GM18951 (cell line): Measurements from ENCODE around the gene ADH5.
"Not testable (repeated sequence)": the region's sequence is repeated elsewhere in the genome, so short reads cannot be mapped to it uniquely, and the experiment has no call there.

Experiments
- POLR2A ChIP-seq: IDR thresholded peaks from 4 replicates; pipeline ENCODE4 v1.6.1; 2011; ENCODE audit warnings: mild to moderate bottlenecking; ENCODE audit not compliant: insufficient read length, insufficient read depth; ENCODE audit errors: extremely low read depth
- in situ Hi-C: fragments of 300-500 bp; cut with MboI; formaldehyde crosslinking; loops from one replicate; pipeline ENCODE4 v1.12.0; 2022; ENCODE audit warnings: low sequenced_read_pairs, mixed read lengths, inconsistent platforms; ENCODE audit not compliant: unreplicated experiment

The ADH5 gene

DNA sequence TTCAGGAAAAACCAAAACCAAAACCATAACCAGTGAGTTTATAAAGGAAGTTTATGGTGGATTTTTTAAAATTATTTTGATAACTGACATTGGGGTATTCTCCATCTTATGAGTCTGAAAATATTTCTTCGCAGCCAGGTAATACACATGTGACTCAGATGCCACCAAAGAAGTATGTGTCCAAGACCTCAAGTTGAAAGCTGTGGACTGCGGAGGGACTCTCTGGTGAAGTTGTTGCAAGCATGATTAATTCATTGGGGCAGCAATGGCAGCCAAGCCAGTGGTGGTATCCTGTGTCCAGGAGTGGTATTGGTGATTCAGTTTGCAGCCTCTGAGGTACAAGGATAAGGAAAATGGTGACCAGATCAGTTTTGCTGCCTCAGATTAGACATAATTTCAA, 14.0 kb upstream of the ADH5 start:
- in situ Hi-C loops = no loop called here
- no peak for TF ChIP-seq POLR2A

- in situ Hi-C loops = no loop called here
- TF ChIP-seq POLR2A = no peak
Observed at GRCh38 chr4:99100876-99101275, 12.3 kb upstream of the ADH5 start.

GRCh38 chr4:99099814-99100213, 11.2 kb upstream of the ADH5 start:
- in situ Hi-C loops = not testable (repeated sequence)

DNA sequence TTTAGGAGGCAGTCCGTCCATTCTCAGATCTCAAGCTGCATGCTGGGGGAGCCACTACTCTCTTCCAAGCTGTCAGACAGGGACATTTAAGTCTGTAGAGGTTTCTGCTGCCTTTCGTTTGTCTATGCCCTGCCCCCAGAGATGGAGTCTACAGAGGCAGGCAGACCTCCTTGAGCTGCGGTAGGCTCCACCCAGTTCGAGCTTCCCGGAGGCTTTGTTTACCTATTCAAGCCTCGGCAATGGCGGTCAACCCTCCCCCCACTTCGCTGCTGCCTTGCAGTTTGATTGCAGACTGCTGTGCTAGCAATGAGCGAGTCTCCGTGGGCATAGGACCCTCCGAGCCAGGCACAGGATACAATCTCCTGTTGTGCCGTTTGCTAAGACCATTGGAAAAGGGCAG, 10.7 kb upstream of the ADH5 start:
- TF ChIP-seq POLR2A = no peak
- in situ Hi-C loops = no loop called here

GRCh38 chr4:99091841-99092240, 3.3 kb upstream of the ADH5 start:
- in situ Hi-C loops = not testable (repeated sequence)

- in situ Hi-C loops = no loop called here
- TF ChIP-seq POLR2A = no peak
Observed at GRCh38 chr4:99091216-99091575, 2.6 kb upstream of the ADH5 start.

DNA sequence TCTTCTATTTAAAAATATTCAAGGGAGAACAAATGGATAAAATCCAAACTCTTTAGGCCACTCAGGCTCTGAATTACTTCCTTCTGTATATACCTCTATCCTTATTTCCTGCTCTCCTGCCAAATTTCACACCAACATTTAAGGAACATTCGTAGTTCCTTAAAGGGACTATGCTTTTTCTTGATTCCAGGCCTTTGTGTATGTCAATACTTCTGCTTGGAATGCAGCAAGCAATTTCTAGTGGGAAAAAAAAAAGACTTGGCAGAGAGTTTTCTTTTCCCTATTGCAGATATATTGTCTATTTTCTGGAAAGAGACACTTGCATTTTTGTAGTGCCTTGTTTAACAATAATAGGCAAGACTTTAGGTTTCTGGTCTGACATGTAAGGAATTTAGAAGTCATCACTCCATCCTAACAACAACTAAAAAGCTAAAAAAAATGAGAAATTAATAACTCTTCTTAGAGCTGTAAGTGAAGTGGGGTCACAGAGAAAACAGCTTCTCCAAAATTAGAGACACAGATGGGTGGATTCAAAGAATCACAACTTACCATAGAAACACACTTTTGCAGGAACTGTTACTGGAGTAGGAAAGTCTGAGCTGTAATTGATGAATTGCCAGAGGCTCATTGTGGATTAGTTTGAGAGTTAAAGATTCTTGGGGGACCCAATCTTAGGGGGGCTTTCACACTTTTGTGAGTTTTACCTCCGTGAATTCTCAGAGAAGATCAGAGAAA, 2.1 kb upstream of the ADH5 start:
- in situ Hi-C loops = no loop called here
- no peak for TF ChIP-seq POLR2A

DNA sequence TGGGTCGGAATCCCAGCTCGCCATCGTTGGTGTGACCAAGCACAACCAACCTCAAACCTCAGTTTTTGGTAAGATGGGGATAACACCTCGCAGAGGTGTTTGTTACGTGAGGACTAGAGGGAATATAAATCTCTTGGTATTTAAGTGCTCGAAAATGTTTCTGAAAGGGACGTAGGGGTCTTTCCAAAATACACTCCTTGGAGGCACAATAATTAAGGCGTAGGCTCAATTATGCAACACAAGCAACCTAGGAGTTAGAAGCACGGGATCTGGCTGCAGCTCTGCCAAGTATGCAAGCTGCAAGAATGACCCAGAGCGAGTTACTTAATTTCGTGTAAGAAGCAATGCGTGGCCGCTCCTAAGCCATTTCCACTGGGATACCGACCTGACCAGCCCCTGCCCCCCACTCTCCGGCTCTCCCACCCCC, 552 bp downstream of the ADH5 start:
- in situ Hi-C loops = no loop called here
- TF ChIP-seq POLR2A = no peak

GRCh38 chr4:99084595-99084994, 4.0 kb downstream of the ADH5 start:
- in situ Hi-C loops = no loop called here
- TF ChIP-seq POLR2A = no peak

GRCh38 chr4:99082192-99082591, 6.4 kb downstream of the ADH5 start:
- in situ Hi-C loops = no loop called here
- TF ChIP-seq POLR2A = no peak

GRCh38 chr4:99080869-99081268, 7.7 kb downstream of the ADH5 start:
- in situ Hi-C loops = not testable (repeated sequence)

- in situ Hi-C loops = no loop called here
- no peak for TF ChIP-seq POLR2A
Observed at GRCh38 chr4:99079625-99080295, 8.8 kb downstream of the ADH5 start.

DNA sequence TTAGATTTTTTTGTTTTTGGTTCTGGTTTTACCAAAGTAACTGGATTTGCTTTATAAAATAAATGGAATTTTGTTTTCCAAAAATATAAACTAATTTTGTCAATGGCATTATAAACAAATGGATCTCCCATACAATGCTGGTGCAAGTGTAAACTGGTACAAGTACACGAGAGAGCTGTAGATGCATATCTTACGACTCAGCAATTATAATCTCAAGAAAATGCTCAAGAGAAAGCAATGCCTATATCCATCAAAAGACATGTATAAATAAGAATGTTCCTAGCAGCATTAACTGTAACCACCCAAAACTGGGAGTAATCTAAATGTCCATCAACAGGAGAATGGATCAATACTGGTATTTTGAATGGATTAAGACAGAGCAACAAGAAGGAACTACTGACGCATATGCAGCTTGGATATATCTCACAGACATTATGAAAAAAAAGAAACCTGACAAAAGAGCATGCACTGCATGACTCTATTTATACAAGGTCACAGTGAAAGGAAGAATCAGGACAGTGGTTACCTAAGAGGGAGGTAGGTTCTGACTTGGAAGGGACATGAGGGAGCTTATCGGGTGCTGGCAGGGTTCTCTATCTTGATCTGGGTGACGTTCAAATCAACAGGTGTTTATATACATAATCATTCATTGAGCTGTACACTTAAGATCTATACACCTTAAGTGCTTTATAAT, 9.5 kb downstream of the ADH5 start:
- in situ Hi-C loops = no loop called here
- no peak for TF ChIP-seq POLR2A

GRCh38 chr4:99078336-99078735, 10.3 kb downstream of the ADH5 start:
- TF ChIP-seq POLR2A = no peak
- in situ Hi-C loops = no loop called here
